ENCODE measurements around the gene NCAN.

DNA sequence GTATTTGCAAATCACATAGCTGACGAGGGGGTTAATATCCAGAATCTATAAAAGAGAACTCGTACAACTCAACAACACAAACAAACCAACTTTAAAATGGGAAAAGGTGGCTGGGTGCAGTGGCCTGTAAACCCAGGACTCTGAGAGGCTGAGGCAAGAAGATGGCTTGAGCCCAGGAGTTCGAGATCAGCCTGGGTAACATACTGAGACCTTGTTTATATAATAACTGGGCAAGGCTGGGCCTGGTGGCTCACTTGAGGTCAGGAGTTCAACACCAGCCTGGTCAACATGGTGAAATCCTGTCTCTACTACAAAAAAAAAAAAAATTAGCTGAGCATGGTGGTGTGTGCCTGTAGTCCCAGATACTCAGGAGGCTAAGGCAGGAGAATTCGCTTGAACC, 83.2 kb downstream of the NCAN start:
- TF ChIP-seq, protein P1, sequence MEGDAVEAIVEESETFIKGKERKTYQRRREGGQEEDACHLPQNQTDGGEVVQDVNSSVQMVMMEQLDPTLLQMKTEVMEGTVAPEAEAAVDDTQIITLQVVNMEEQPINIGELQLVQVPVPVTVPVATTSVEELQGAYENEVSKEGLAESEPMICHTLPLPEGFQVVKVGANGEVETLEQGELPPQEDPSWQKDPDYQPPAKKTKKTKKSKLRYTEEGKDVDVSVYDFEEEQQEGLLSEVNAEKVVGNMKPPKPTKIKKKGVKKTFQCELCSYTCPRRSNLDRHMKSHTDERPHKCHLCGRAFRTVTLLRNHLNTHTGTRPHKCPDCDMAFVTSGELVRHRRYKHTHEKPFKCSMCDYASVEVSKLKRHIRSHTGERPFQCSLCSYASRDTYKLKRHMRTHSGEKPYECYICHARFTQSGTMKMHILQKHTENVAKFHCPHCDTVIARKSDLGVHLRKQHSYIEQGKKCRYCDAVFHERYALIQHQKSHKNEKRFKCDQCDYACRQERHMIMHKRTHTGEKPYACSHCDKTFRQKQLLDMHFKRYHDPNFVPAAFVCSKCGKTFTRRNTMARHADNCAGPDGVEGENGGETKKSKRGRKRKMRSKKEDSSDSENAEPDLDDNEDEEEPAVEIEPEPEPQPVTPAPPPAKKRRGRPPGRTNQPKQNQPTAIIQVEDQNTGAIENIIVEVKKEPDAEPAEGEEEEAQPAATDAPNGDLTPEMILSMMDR (IDR thresholded peaks at IDR 0.05; ENCODE audit: insufficient read depth, low read depth, low read length): no peak
- no peak for TF ChIP-seq EZH2 (IDR thresholded peaks at IDR 0.05; ENCODE audit: insufficient read depth, low read length)

All from astrocyte (in vitro differentiated cells and primary cell).